GM21825 (cell line): Measurements from ENCODE around the gene MEGF6.

ENCODE experiments used
- ATAC-seq: cut with Tn5 transposase; IDR thresholded peaks from one replicate; pipeline ENCODE4 v1.9.1; 2021; ENCODE audit warnings: mild to moderate bottlenecking, moderate library complexity; ENCODE audit not compliant: unreplicated experiment

The MEGF6 gene

GRCh38 chr1:3475839-3476573, 135.3 kb downstream of the MEGF6 start:
- ATAC-seq = no peak

DNA sequence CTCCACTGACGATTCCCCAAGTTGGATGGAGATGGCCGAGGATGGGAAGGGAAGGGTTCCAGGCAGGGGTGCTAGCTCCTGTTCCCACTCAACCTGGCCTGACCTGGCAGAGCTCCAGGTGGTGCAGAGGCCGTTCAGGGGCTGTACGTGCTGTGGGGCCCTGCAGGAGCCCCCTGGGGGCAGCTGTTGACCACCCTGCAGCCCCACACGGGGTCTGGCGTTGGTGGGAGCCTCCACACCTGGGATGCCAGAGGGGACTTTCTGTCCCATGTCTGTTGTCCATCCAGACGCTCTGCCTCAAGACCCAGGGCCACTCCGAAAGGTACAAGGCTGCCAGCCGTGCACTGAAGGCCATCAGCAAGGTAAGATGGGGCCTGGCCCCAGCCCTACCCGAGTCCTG, 136.9 kb downstream of the MEGF6 start:
- ATAC-seq = no peak

GRCh38 chr1:3474016-3474415, 137.3 kb downstream of the MEGF6 start:
- ATAC-seq = no peak

- ATAC-seq = no peak
Measured at GRCh38 chr1:3473381-3473844, 137.9 kb downstream of the MEGF6 start.

DNA sequence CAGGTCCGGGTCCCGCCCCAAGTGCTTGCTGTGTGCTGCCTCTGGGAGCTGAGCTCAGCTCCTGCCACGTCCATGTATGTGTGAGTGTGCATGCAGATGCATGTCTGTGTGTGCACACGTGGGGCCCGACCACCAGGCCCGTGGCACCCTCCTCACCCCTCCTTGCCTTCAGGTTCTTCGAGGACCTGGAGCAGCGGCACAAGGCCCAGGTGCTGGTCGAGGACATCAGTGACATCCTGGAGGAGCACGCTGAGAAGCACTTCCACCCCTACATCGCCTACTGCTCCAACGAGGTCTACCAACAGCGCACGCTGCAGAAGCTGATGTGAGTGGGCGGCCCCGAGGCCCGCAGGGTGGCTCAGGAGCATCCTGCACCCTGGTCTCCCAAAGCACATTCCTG, 138.4 kb downstream of the MEGF6 start:
- ATAC-seq = no peak

DNA sequence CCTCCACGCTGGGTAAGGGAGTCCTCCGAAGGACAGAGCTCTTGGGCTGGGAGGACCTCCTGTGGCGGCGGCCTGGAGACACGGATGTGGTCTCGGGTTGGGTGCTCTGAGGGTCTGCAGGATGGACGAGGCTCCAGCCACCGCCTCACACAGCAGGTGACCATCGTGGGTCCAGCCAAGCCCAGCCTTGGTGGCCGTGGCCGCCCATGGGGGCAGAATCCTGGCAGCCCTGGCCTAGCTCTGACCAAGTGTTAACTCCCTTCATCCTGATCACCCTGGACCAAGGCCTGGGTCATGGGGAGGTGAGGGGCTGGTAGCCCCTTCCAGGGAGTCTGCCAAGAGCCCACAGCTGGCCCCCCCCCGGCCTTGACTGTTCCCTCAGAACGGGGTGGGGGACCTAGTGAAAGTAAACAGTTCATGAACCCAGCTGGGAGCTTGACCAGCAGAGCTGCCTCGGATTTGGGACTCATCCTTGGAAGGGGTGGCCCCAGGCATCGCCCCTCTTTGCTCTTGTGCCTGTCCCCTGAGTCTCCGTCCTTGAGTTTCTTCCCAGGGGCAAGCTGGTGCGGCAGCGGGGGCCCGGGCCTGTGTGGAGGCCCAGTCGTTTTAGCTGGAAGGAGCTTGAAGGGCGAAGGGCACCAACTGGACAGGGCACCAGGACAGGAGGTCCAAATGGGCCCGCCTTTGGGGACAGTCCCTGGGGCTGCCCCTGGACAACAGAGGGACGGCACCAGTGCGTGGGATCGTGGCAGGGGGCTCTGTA, 139.0 kb downstream of the MEGF6 start:
- ATAC-seq = no peak

DNA sequence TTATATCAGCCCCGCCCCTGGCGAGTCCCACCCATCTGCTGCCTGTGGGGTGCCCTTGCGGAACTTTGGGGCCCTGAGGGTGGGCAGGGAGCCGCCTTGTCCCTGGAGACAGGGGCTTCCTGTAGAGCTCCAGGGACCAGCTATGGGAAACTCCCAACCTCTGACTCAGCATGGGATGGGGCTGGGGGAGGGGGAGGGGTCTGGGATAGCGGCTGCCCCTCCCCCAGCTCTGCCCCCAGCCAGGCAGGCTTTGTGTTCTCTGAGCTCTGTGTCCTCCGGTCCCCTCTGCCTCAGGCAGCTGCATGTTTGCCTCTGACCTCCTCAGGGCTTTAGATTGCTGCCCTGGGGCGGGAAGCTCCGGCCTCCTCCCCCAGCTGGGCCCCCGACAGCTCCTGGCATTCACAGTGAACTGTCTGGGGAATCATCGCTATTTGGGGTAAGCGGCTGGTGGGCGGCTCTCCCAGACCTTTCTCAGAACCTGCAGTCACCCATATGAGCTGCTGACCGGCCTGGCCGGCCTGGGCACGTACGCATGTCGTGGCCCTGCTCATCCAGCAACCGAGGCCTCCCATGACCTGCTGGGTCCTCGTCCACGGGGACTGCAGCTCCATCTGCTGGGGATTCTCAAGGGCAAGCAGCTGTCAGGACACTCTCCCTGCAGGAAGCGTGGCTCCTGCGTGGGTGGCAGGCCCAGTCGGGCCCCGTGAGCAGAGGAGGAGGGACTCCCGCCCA, 139.8 kb downstream of the MEGF6 start:
- no peak for ATAC-seq

DNA sequence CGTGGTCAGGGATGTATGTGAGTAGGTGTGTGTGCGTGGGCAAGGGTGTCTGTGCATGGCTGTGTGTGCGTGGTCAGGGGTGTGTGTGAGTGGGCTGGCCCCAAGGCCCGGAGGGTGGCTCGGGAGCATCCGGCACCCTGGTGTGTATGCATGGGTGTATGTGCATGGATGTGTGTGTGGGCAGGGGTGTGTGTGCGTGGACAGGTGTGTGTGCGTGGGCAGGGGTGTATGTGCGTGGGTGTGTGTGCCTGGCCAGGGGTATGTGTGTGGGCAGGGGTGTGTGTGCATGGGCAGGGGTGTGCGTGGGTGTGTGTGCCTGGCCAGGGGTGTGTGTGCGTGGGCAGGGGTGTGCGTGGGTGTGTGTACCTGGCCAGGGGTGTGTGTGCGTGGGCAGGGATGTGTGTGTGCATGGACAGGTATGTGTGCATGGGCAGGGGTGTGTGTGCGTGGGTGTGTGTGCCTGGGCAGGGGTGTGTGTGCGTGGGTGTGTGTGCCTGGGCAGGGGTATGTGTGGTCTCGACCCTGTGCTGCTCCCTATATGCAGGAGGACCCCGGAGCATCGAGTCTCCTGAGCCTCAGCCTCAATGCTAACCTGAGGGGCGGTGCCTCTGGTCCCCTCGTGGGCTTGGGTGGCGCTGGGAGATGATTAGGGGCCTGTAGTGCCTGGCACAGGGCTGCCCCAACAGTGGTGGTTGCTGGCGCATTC, 140.5 kb downstream of the MEGF6 start:
- no peak for ATAC-seq

DNA sequence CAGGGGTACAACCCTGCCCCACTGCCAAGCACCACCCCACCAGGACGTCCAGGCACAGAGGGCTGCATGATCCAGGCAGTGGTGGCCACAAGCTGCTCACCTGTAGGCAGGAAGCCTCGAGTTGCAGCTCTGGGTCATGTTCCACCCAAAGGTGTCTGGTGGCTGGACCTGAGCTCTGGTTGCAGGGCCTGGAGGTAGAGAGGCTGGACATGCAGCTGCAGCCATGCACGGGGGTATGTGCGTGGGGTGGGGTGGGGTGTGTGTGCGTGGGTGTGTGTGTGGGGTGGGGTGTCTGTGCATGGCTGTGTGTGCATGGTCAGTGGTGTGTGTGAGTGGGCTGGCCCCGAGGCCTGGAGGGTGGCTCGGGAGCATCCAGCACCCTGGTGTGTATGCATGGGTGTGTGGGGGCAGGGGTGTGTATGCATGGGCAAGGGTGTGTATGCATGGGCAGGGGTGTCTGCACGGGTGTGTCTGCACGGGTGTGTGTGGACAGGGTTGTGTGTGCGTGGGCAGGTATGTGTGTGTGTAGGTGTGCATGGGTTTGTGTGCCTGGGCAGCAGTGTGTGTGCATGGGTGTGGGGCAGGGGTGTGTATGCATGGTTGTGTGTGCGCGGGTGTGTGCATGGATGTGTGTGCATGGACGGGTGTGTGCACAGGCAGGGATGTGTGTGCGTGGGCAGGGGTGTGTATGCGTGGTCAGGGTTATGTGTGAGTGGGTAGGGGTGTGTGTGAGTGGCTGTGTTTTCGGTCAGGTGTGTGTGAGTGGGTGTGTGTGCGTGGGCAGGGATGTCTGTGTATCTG, 141.3 kb downstream of the MEGF6 start:
- ATAC-seq = no peak

DNA sequence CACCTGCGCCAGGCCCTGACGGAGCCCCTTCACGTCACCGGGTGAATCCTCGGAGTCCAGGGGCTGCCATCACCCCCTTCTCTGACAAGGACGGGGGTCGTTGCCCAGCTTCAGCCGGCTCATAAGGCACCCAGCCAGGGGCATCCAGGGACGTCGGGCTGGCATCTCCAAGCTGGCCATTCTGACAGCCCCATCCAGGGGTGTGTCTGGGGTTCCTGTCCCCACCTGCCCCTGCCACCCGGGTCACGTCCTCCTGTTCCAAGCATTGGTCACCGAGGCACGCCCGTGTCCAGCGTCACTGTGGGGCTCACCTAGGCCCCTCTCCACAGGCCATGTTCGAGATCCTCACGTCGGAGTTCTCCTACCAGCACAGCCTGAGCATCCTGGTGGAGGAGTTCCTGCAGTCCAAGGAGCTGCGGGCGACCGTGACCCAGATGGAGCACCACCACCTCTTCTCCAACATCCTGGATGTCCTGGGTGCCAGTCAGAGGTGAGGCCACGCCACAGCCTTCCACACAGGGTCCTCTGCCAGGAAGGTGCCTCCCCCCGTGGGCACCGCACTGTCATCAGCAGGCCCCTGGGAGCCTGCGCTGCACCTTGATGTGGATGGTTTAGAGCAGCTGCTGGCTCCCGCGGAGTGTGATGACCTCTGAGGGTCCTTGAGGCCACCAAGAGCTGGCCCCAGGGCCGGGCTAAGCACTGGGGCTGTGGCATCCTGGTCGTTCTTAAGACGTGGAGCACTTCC, 142.0 kb downstream of the MEGF6 start:
- ATAC-seq = no peak

DNA sequence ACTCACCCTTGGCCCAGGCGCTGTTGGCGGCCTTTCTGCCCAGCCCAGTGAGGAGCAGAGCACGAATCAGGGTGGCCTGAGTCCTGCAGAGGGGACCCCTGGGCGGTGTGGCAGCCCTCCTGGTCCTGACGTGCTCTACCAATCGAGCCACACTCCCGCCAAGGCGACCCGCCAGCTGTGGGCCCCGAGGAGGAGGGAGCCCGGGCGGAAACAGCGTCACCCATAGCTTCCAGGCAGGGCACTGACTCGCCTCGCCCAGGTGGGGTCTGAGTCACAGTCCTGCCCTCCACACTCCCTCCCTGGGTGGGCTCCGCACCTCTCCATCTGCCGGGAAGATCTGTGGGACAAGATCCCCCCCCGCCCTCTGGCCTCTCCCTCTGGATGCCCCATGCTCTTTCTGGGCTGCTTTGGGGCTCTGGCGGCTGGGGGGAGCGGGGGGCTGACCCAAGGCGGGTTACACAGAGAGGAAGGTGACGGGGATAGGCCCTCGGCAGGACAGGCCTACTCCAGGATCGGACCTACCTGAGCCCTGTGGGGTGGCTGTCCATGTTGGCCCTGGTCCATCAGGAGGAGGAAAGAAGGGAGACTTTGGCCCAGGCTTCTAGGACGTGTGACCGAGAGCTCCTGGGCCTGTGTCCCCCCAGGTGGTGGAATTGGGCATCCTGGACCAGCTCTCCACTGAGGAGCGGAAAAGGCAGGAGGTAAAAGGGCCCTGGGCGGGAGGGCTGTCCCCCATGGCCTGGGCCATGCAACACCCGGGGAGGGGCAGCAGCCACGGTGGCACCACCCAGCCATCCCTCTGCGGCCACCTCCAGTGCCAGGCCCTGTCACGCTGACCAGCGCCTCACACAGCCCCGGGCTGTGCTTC, 142.8 kb downstream of the MEGF6 start:
- no peak for ATAC-seq

DNA sequence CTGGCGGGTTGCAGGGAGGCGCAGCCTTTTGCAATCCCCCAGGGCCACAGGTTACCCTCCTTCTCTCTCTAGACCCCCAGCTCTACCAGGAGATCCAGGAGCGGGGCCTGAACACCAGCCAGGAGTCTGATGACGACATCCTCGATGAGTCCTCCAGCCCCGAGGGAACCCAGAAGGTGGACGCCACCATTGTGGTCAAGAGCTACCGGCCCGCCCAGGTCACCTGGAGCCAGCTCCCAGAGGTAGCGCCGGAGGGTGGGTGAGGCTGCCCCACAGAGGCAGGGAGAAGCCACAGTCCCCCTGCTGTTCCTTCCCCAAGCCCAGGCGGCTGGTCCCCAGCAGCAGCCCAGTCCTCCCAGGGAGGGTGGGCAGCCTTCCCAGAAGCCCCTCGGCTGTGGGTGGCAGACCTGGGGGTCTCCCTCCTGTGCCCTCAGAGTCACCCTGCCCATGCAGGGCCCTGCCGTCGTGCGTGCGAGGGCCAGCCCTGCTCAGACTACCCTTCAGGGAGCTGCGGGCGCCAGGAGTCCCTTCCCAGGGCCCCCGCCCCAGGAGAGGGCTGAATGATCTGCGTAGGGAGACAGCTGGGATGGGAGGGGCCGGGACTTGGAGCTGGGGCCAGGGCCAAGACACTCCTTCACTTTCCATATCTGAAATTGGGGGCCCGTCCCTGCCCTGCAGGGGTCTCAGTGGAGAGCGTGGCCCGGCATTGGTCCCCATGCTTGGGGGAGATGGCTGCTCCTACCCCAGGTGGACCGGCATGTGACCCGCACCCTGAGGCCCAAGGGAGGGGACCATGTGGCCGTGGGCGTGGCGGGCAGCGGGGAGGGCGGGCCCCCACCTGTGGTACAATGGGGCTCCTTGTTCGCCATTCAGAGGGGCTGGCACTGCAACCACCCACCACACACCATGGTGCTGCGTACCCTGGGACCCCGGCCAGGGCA, 143.9 kb downstream of the MEGF6 start:
- ATAC-seq = no peak

GRCh38 chr1:3466366-3467075, 144.8 kb downstream of the MEGF6 start:
- no peak for ATAC-seq

GRCh38 chr1:3465935-3466321, 145.4 kb downstream of the MEGF6 start:
- ATAC-seq = no peak

DNA sequence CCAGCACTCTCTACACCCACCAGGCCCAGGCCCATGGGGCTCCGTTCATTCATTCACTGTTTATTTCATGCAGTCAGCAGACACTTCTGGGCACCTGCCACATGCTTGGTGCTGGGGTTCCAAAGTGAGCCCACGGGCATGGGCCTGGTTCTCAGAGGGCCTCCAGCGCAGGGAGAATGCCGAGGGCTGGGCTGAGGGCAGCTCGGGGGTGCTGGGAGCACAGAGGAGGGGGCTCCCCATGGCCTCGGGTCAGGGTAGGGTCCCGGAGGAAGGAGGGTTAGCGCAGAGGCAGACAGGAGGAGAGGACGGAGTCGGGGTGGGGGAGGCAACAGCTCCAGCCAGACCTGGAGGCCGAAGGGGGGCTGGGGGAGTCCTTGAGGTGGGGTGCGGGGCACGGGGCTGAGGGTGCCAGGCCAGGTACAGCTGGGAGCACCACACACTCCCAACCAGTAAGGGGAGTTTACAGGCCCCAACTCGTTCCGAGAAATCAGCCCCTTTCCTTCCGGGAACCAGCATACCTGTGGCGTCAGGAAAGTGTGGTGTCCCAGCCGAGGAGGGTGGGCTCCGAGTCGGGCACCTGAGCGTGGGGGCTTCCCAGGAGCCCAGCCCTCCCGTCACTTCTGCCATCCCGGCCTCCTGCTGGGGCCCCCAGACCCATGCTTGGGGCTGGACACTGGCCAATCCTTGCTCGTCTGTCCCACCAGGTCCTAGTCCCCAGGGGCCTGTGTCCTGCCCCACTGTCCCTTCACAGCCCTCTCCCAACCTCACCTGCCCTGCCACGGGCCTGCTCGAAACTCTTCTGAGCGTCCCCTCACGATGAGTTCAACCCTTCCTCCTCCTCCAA, 146.0 kb downstream of the MEGF6 start:
- ATAC-seq = no peak

GRCh38 chr1:3464649-3465025, 146.7 kb downstream of the MEGF6 start:
- no peak for ATAC-seq
